Medulla oblongata (tissue), 1 donor: ENCODE measurements around the gene MRGPRX4.
"Not testable (repeated sequence)": the region's sequence is repeated elsewhere in the genome, so short reads cannot be mapped to it uniquely, and the experiment has no call there.

ENCODE experiments used
- DNase-seq: peaks from one replicate; pipeline ENCODE4 v3.0.0-alpha.2; 2015; ENCODE audit errors: extremely low spot score

Gene MRGPRX4

GRCh38 chr11:18172666-18173065 lies at the start of gene MRGPRX4:
Gene MRGPRX4 (plus strand): TSS chr11:18172837. CDS start chr11:18173257, 420 bp downstream.
- no peak for DNase-seq

- DNase-seq: not testable (repeated sequence)
Observed at GRCh38 chr11:18131115-18131514, 41.5 kb upstream of the MRGPRX4 start.

GRCh38 chr11:18132341-18132740 lies 40.3 kb upstream of the MRGPRX4 start, which contains the start of gene MRGPRX3:
Gene MRGPRX3 (plus strand): TSS chr11:18132571. CDS start chr11:18137203, 4,632 bp downstream.
- DNase-seq: no peak

- DNase-seq: no peak
Observed at GRCh38 chr11:18135308-18135707, 37.3 kb upstream of the MRGPRX4 start.

GRCh38 chr11:18137186-18137800 lies 35.3 kb upstream of the MRGPRX4 start:
- DNase-seq: no peak

- no peak for DNase-seq
Observed at GRCh38 chr11:18140145-18140544, 32.5 kb upstream of the MRGPRX4 start.

GRCh38 chr11:18144243-18144642 lies 28.4 kb upstream of the MRGPRX4 start:
- DNase-seq: no peak

GRCh38 chr11:18145025-18145424 lies 27.6 kb upstream of the MRGPRX4 start:
- no peak for DNase-seq

GRCh38 chr11:18145837-18146236 lies 26.8 kb upstream of the MRGPRX4 start:
- no peak for DNase-seq

- no peak for DNase-seq
Observed at GRCh38 chr11:18151581-18151980, 21.1 kb upstream of the MRGPRX4 start.

GRCh38 chr11:18168372-18168771 lies 4.3 kb upstream of the MRGPRX4 start:
- no peak for DNase-seq

- DNase-seq: peak; percentile 13
Observed at GRCh38 chr11:18171377-18172000, 1.1 kb upstream of the MRGPRX4 start.

- DNase-seq: no peak
Observed at GRCh38 chr11:18173225-18173866, 709 bp downstream of the MRGPRX4 start.

GRCh38 chr11:18188796-18189195 lies 16.2 kb downstream of the MRGPRX4 start:
- no peak for DNase-seq

GRCh38 chr11:18189476-18190245 lies 17.0 kb downstream of the MRGPRX4 start:
- not testable (repeated sequence) for DNase-seq

GRCh38 chr11:18191376-18191775 lies 18.7 kb downstream of the MRGPRX4 start:
- peak; percentile 50 for DNase-seq

- peak; percentile 24 for DNase-seq
Observed at GRCh38 chr11:18193010-18193409, 20.4 kb downstream of the MRGPRX4 start.

- DNase-seq: no peak
Observed at GRCh38 chr11:18196532-18196931, 23.9 kb downstream of the MRGPRX4 start.

- not testable (repeated sequence) for DNase-seq
Observed at GRCh38 chr11:18197738-18198137, 25.1 kb downstream of the MRGPRX4 start.

GRCh38 chr11:18203723-18204122 lies 31.1 kb downstream of the MRGPRX4 start:
- no peak for DNase-seq

GRCh38 chr11:18204220-18204619 lies 31.6 kb downstream of the MRGPRX4 start:
- no peak for DNase-seq

GRCh38 chr11:18204771-18205170 lies 32.1 kb downstream of the MRGPRX4 start:
- DNase-seq: no peak
